Choroid plexus epithelial cell (primary cell): ENCODE results near the gene ABLIM2.

Experiments
- DNase-seq: peaks from one replicate; pipeline ENCODE4 v3.0.0-alpha.2; 2010; ENCODE audit warnings: low read depth
- H3K4me3 ChIP-seq: 2 replicates; pipeline ENCODE4 v1.5.1; 2011; ENCODE audit warnings: low read depth, mild to moderate bottlenecking, control low read depth, low read length, moderate library complexity
- TF ChIP-seq, protein P1 (sequence below): conservative IDR thresholded peaks from 2 replicates; pipeline ENCODE4 v1.5.1; 2011; ENCODE audit warnings: low read depth, mild to moderate bottlenecking, control low read depth, inconsistent platforms, low read length, moderate library complexity

The ABLIM2 gene

GRCh38 chr4:8044699-8045098 lies 113.9 kb downstream of the ABLIM2 start:
- TF ChIP-seq, protein P1, sequence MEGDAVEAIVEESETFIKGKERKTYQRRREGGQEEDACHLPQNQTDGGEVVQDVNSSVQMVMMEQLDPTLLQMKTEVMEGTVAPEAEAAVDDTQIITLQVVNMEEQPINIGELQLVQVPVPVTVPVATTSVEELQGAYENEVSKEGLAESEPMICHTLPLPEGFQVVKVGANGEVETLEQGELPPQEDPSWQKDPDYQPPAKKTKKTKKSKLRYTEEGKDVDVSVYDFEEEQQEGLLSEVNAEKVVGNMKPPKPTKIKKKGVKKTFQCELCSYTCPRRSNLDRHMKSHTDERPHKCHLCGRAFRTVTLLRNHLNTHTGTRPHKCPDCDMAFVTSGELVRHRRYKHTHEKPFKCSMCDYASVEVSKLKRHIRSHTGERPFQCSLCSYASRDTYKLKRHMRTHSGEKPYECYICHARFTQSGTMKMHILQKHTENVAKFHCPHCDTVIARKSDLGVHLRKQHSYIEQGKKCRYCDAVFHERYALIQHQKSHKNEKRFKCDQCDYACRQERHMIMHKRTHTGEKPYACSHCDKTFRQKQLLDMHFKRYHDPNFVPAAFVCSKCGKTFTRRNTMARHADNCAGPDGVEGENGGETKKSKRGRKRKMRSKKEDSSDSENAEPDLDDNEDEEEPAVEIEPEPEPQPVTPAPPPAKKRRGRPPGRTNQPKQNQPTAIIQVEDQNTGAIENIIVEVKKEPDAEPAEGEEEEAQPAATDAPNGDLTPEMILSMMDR = no peak
- no peak for DNase-seq
- H3K4me3 ChIP-seq = no peak overlapping the region

DNA sequence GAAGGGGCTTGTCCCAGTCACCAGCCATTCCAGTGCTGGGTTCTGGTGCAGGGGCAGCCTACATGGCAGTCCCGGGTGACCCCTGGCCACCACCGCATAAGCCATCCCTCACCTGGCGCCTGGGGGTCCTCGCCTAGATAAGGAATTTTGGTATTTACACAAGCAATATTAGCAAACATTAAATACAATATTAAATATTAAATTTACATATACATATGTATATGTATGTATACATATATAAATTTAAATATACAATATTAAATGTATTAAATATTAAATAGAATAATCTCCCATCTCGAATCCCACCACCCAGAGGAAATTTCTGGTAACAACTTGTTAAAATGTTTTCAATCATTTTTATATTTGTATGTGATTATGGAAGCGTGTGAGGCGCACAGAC lies 114.4 kb downstream of the ABLIM2 start:
- no peak for DNase-seq
- H3K4me3 ChIP-seq = no peak overlapping the region
- TF ChIP-seq, protein P1 = no peak

- TF ChIP-seq, protein P1 = no peak
- no peak overlapping the region for H3K4me3 ChIP-seq
- DNase-seq = no peak
Observed at GRCh38 chr4:8043596-8043995, 115.0 kb downstream of the ABLIM2 start.

DNA sequence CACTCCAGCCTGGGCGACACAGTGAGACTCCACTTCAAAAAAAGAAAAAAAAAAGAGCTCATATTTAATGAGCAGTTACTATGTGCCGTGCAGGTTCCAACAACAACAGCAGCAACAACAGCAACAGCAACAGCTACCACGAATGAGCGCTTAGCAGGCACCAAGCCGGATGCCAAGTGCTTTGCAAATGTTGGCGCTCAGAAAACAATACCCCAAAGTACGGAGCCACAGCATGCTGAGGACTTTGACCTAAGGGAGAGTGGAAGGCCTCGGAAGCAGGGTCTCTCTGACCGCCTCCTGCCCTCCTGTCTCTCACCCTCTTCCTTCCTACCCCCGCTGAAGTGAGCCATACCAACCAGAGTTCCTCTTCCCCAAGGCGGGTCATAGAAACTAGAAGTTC lies 116.7 kb downstream of the ABLIM2 start:
- no peak for DNase-seq
- no peak overlapping the region for H3K4me3 ChIP-seq
- TF ChIP-seq, protein P1 = no peak

DNA sequence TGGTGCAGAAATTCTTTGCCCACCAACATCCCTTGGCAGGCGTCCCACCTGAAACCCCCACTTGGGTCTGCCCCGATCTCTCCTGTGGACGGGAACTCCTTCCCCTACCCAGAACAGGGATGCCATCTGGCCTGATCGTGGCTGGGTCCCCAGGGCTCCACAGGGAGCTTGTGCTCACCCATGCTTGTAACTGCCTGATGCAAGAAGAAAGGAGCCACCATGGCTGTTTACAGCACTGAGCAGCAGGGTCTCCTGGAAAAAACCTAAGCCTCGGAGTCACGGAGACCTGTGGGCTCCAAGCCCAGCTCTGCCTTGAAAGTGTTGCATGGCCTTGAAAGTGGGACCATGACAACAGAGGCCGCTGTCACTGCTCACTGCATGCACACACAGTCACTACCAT lies 117.4 kb downstream of the ABLIM2 start:
- DNase-seq = no peak
- TF ChIP-seq, protein P1 = no peak

DNA sequence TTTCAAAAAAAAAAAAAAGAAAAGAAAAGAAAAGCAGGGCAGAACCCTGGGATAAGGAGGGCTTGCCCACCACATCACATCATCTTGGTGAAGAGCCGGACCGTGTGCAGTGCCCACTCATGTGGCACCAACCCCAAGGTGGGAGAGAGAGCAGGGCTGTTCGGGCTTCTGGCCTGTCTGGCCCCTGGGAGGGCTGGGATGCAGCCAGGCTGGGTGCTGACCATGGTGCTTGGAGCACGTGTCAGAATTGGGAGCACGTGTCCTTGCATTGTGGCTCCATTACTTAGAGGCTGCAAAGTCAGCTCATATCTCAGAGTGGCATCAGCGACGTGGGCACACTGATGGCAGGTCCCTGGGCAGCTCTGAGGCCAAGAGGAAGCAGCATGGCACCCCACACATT lies 118.0 kb downstream of the ABLIM2 start:
- DNase-seq = peak; percentile 21

More for the DNA sequence above, 117.4 kb downstream of the ABLIM2 start:
- H3K4me3 ChIP-seq = no peak overlapping the region

GRCh38 chr4:8039853-8040252 lies 118.8 kb downstream of the ABLIM2 start:
- DNase-seq = no peak
- TF ChIP-seq, protein P1 = no peak
- H3K4me3 ChIP-seq = no peak overlapping the region

More for the DNA sequence above, 118.0 kb downstream of the ABLIM2 start:
- no peak overlapping the region for H3K4me3 ChIP-seq
- TF ChIP-seq, protein P1 = no peak
